Effector memory CD8-positive, alpha-beta T cell (primary cell): ENCODE results near the gene KL.

Experiments used
- ATAC-seq: fragments of 150-1000 bp; cut with Tn5 transposase; replicated peaks from 2 replicates; pipeline ENCODE4 v1.10.0; 2021; ENCODE audit warnings: mild to moderate bottlenecking, moderate library complexity
- DNase-seq, 3 experiments: peaks; one replicate each; pipeline ENCODE4 v3.0.0; 2021
- H3K27ac Mint-ChIP-seq, 2 donors: one replicate each; pipeline ENCODE4 v1.8.0; 2022; ENCODE audit warnings: mild to moderate bottlenecking in 2 of 2, mixed read lengths in 2 of 2, moderate library complexity in 2 of 2
- H3K27me3 Mint-ChIP-seq, 2 donors: one replicate each; pipeline ENCODE4 v1.8.0; 2022; ENCODE audit warnings: mixed read lengths in 2 of 2
- H3K36me3 Mint-ChIP-seq: one replicate; pipeline ENCODE4 v1.8.0; 2022; ENCODE audit warnings: mild to moderate bottlenecking, moderate library complexity, mixed read lengths; ENCODE audit not compliant: insufficient read depth
- H3K4me1 Mint-ChIP-seq, 2 donors: one replicate each; pipeline ENCODE4 v1.8.0; 2022; ENCODE audit warnings: low read depth in 2 of 2, mixed read lengths in 2 of 2
- H3K4me3 Mint-ChIP-seq, 2 donors: one replicate each; pipeline ENCODE4 v1.8.0; 2022; ENCODE audit warnings: mild to moderate bottlenecking in 2 of 2, mixed read lengths in 2 of 2, moderate library complexity in 2 of 2
- H3K9me3 Mint-ChIP-seq, 2 donors: one replicate each; pipeline ENCODE4 v1.8.0; 2022; ENCODE audit warnings: mixed read lengths in 2 of 2

The KL gene

DNA sequence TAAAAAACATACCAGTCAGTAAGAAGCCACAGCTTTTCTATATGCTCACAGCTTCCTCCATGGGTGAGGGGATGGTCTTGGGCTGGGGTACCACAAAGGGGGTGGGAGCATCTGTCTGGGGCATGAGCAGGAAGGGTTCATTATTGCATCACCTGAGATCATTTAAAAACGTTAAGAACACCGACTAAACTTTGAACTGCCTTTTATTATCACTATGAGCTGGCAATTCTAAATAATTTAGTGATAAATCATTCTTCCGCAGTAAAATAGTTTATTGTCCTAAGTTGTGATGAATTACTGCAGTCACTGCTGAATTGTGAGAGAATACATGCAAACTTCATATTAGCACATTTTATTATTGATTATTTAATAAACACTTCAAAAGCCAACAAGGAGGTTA is 71.6 kb downstream of the KL start:
- peaks cover 12 to 38% of the 10 kb centered on the region in 2 donors for H3K27me3 Mint-ChIP-seq

DNA sequence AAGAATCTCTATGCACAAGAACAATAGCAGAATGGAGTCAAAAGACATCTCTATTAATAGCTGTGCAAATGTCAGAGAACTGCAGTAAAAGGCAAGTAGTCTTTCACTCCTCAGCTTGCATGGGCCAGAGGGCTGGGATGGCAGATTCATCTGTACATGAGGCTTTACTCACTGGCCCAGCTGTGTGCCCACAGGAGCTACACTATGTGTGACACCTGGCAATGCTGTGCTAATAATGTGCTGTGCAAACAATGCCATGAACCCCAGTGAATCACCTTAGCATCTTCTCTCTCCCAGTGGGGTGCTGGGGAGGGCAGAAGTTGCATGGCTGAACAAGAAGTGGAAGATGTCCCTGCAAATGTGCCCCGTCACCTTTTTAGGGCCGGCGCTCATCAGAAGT is 73.1 kb downstream of the KL start:
- Mint-ChIP-seq H3K4me3 (no peak overlapping the region), H3K36me3 (no peaks in the 10 kb centered on the region), H3K4me1 (no peaks in the 10 kb centered on the region), H3K9me3 (no peaks in the 10 kb centered on the region), H3K27me3 (peaks cover 12 to 49% of the 10 kb centered on the region in 2 donors), H3K27ac (no peak overlapping the region)
- ATAC-seq, result no peak
- DNase-seq, result no peak

More for the DNA sequence above, 71.6 kb downstream of the KL start:
- no peak overlapping the region for H3K4me3 Mint-ChIP-seq
- no peaks in the 10 kb centered on the region for H3K36me3 Mint-ChIP-seq
- no peak for DNase-seq
- H3K4me1 Mint-ChIP-seq, result no peaks in the 10 kb centered on the region
- ATAC-seq, result no peak
- no peaks in the 10 kb centered on the region for H3K9me3 Mint-ChIP-seq
- no peak overlapping the region for H3K27ac Mint-ChIP-seq

DNA sequence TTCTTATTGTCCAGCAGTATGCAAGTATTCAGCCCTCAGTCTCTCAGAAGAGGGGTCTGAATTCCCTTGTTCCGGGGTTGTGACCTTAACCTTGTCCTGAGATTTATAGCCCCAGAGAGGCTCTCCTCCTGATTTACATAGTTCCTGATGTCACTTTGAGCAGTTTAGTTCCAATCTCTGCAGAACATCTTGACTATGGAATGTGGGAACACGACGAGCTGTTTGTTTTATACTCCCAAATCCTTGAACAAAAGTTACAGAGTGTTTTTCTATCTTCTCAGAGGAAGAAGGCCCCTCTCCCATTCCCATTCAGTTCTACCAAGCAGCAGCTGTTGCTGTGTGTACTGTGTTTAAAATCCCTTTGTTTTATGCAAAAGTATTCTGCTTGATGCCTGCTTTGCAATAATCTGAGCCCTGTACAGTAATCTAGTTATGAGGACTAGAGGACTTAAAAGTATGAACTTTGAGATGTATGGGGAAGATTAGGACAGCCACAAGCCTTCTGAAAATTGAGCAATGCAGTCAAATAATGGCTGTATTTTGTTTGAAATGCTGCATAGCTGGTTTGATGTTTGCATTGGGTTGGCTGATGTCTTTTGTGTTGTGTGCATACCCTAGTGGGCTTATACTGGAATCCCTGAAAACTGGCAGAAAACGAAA is 74.7 kb downstream of the KL start:
- ATAC-seq (no peak), DNase-seq (no peak)
- Mint-ChIP-seq H3K9me3 (no peaks in the 10 kb centered on the region), H3K27ac (no peak overlapping the region), H3K4me1 (no peaks in the 10 kb centered on the region), H3K4me3 (no peak overlapping the region), H3K27me3 (peaks cover 12 to 51% of the 10 kb centered on the region in 2 donors), H3K36me3 (peaks cover 5% of the 10 kb centered on the region)

DNA sequence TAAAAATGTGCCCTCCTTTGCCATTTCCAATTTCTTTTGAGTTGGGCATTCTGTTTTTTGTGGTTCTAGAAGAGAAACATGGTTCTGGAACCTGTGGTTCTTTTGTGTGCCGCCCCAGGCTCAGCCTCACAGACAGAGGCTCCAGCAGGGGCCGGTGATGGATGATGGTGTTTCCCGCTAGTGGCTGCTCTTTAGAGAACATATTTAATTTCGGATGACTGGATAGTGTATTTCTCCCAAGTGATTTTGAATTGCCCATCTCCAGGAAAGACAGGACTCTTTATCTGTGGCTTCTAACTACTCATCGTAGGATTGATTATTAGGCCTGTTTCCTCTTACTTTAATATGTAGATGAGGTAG is 75.2 kb downstream of the KL start:
- ATAC-seq (no peak), DNase-seq (no peak)
- peaks cover 5% of the 10 kb centered on the region for H3K36me3 Mint-ChIP-seq
- H3K9me3 Mint-ChIP-seq, result no peaks in the 10 kb centered on the region
- no peaks in the 10 kb centered on the region for H3K4me1 Mint-ChIP-seq
- H3K27me3 Mint-ChIP-seq, result peaks cover 12 to 46% of the 10 kb centered on the region in 2 donors
- no peak overlapping the region for H3K27ac Mint-ChIP-seq
- H3K4me3 Mint-ChIP-seq, result no peak overlapping the region

DNA sequence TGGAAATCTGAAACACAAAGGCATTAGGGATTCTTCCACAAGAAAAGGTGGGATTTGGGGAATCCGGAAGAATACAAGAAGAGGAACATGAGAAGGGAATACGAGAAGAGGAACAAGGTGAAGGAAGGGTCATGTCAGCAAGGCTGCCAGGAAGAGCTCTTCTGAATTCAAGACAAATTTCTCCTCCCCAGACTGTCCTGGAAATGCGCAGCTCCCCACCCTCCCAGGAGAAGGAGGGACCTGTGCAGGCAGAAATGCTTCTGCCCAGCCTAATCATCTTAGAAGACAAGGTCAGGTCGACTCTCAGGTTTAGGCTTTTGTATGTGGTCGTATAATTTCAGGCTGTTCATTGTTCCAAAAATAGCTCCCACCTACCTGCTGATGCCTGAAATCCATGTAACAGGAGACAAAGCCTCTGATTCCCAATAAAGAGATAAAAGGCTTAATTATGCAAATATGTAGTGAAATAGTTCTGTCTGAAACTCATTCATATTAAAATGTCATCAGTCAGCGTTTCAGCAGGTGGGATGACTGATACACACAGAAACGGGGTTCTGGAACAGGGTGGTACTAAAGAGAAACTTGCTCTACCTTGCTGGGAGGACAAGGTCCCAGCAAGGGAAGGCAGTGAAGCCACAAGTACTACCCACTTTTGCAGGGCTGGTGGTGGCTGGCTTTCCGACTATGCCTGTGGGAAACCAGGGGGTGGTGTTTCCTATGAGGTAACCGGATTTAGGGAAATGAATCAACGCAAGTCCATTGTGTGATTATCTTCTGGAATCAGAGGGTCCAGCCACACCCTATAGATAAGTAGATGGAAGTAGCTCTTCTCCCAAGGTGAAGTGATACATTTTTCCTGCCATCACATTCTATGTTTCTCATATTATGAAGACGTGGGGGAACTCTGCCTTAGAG is 76.1 kb downstream of the KL start:
- no peaks in the 10 kb centered on the region for H3K9me3 Mint-ChIP-seq
- H3K4me1 Mint-ChIP-seq, result no peaks in the 10 kb centered on the region
- H3K27ac Mint-ChIP-seq, result no peak overlapping the region

DNA sequence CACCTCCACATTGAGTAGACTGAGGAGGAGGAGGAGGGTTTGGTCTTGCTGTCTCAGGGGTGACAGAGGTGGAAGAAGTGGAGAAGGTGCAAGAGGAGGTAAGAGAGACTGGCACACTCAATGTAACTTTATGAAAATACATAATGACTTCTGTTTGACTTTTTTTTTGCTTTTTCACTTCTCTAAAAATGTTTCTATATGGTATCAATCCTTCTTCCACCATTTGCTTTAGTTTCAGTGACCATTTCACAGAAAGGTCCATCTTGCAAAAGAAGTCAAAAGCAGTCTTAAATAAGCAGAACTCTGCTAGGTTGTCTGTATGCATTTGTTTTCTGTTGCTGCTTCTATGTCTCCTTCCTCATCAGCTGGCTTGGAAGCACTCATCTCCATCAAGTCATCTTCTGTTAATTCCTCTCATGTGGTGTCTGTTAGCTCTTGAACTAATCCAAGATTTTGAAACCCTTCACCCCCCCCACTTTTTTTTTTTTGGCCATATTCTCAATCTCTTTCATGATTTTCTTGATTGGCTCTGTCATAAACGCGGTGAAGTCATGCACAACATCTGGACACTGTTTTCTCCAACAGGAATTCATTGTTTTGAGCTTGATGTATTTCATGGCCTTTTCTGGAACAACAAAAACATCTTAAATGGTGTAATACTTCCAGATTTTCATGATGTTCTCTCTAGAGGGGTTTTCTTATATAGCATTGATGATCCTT is 80.8 kb downstream of the KL start:
- H3K4me1 Mint-ChIP-seq, result no peaks in the 10 kb centered on the region
- peaks cover 12 to 36% of the 10 kb centered on the region in 2 donors for H3K27me3 Mint-ChIP-seq
- ATAC-seq (no peak), DNase-seq (no peak)
- peaks cover 5% of the 10 kb centered on the region for H3K36me3 Mint-ChIP-seq
- peaks cover 0 to 2% of the 10 kb centered on the region in 2 donors for H3K9me3 Mint-ChIP-seq
- no peak overlapping the region for H3K4me3 Mint-ChIP-seq
- H3K27ac Mint-ChIP-seq, result no peak overlapping the region

More for the DNA sequence above, 76.1 kb downstream of the KL start:
- no peak for ATAC-seq
- Mint-ChIP-seq H3K36me3 (peaks cover 5% of the 10 kb centered on the region), H3K27me3 (peaks cover 12 to 36% of the 10 kb centered on the region in 2 donors), H3K4me3 (no peak overlapping the region)
- DNase-seq, result no peak

DNA sequence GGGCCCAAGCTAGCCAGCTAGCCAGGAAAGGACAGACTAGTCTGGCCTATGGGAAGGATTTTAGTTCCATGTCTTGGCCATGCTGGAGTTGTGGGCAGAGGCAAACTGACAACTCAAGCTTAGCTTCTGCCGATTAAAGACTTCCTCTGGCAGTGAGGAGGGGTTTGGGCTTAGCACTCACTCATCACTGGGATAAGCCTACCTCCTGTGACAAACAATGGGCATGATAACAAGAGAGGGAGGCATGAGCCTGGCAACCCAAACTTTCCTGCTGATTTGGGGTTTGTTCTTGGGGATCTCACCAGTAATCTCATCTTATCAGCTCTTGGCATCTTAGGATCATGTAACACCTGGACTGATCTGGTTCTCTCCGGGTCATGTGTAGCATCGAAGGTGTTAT is 83.6 kb downstream of the KL start:
- Mint-ChIP-seq H3K27ac (no peak overlapping the region), H3K4me3 (no peak overlapping the region), H3K27me3 (peaks cover 9 to 14% of the 10 kb centered on the region in 2 donors), H3K9me3 (peaks cover 0 to 2% of the 10 kb centered on the region in 2 donors), H3K36me3 (peaks cover 1% of the 10 kb centered on the region), H3K4me1 (no peaks in the 10 kb centered on the region)
- no peak for ATAC-seq
- DNase-seq, result no peak

DNA sequence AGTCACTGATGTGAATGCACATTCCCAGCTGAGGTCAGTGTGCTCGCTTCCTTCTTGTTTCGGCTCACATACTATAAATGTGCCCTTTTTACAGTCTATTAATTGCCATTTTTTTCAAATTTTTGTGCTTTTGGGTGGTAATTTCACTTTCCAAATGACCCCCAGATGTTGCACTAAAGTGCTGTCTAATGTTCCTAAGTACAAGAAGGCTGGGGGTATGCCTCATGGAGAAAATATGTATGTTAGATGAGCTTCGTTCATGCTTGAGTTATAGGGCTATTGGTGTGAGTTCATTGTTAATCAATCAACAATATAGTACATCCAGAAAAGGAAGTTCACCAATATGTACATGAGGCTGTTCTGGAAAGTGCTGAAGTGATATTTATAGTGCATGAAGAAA is 84.7 kb downstream of the KL start:
- Mint-ChIP-seq H3K9me3 (peaks cover 0 to 2% of the 10 kb centered on the region in 2 donors), H3K27me3 (peaks cover 15 to 16% of the 10 kb centered on the region in 2 donors), H3K27ac (no peak overlapping the region), H3K36me3 (no peaks in the 10 kb centered on the region), H3K4me1 (no peaks in the 10 kb centered on the region), H3K4me3 (no peak overlapping the region)
- ATAC-seq, result no peak
- no peak for DNase-seq

DNA sequence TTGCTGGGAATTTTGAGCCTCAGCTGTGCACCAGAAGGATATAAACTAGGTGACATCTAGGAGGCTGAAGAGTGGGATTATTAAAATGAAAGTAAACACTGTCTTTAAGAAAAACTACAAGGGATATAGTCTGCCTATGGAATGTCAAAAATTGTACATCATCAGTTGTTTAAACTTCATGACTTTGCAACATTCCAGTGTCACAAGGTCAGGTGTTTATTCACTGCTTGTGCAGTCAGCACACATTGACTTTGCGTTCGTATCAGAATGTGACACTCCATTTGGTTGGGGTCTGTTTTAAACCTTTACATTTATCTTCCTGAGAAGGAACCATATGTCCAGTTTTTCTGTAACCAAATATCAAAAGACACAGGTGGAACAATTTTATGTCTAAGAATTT is 85.6 kb downstream of the KL start:
- ATAC-seq (no peak), DNase-seq (no peak)
- peaks cover 22 to 25% of the 10 kb centered on the region in 2 donors for H3K27me3 Mint-ChIP-seq
- H3K9me3 Mint-ChIP-seq, result peaks cover 0 to 2% of the 10 kb centered on the region in 2 donors
- H3K36me3 Mint-ChIP-seq, result no peaks in the 10 kb centered on the region
- H3K4me1 Mint-ChIP-seq, result no peaks in the 10 kb centered on the region
- no peak overlapping the region for H3K4me3 Mint-ChIP-seq
- H3K27ac Mint-ChIP-seq, result no peak overlapping the region

DNA sequence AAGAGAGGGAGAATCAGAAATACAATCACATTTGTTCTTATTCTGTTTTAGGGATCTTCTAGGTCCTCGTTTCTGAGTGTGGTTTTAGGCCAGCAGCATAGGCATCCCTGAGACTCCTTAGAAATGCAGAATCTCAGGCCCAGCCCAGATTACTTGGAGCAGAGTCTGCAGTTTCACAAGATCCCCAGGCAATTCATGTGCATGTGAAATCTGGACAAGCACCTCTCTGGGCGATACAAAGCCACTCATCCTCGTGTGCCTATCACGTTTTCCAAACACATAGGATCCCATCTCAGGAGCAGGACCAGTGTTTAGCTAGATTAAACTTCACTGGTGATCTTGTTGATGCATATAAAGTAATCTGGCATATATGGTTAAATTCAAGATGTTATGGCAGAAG is 87.2 kb downstream of the KL start:
- peaks cover 0 to 2% of the 10 kb centered on the region in 2 donors for H3K9me3 Mint-ChIP-seq
- DNase-seq (no peak), ATAC-seq (no peak)
- no peaks in the 10 kb centered on the region for H3K36me3 Mint-ChIP-seq
- H3K27ac Mint-ChIP-seq, result no peak overlapping the region
- H3K4me1 Mint-ChIP-seq, result no peaks in the 10 kb centered on the region
- no peak overlapping the region for H3K4me3 Mint-ChIP-seq
- peaks cover 29 to 41% of the 10 kb centered on the region in 2 donors for H3K27me3 Mint-ChIP-seq

DNA sequence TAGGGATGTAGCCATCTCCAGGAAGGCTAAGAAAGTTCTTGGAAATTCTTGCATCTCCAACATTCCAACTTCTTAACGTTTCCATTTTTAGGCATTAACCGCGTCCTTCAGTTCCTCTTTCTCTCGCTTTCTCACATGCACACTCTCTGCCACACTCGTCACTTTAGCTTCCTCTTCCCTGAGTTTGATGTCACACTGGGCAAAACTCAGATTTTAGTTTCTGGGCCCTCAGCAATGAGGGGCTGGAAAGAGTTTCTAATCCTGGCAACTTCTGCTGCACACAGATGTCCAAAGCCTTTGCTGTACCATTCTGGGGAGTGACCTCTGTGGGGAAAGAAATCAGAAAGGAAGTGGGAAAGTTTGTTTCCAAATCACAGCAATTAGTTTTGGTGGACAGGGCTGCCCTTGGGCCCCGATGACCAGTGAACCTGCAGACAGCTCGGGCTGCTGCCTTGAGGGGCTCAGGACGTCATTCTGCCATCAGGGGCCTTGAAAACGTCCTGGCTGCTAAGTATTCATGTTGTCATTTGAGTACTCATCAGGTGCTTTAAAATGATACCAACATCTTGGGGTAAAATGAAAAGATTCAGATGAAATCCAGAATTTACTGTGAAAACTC is 89.3 kb downstream of the KL start:
- Mint-ChIP-seq H3K27me3 (peaks cover 25 to 36% of the 10 kb centered on the region in 2 donors), H3K36me3 (no peaks in the 10 kb centered on the region), H3K4me3 (no peak overlapping the region), H3K9me3 (no peaks in the 10 kb centered on the region), H3K27ac (no peak overlapping the region), H3K4me1 (no peaks in the 10 kb centered on the region)
- no peak for DNase-seq
- ATAC-seq, result no peak

DNA sequence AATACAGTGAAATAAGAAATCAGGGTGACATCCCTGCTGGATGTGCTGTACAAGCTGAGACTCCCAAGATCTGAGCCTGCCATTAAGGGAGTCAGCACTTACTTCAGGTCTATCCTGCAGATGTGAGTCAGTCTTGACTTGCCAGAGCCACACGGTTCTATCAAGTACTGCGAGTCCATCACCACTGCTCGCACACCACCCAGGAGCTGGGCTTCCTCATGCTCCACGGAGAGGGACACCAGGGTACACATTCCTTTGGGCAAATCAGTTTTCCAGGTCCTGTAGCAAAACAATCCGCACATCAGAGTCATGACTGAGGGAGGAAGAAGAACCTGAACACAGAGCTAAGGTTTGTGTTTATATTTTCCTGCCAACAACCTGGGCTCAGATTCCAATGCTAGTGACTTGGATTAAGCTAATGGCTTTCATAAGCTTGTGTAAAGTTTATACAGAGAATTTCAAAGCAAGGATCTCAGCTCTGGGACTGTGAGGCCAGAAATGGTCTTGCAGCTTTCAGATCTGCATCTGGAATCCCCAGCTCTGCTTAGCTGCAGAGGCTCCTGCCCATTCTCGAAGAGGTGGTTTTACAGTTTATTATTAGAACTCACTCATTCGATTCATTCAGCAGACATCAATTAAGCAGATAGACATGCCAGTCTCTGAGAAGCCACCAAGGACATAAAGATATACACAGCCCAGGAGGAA is 90.6 kb downstream of the KL start:
- no peak for ATAC-seq

DNA sequence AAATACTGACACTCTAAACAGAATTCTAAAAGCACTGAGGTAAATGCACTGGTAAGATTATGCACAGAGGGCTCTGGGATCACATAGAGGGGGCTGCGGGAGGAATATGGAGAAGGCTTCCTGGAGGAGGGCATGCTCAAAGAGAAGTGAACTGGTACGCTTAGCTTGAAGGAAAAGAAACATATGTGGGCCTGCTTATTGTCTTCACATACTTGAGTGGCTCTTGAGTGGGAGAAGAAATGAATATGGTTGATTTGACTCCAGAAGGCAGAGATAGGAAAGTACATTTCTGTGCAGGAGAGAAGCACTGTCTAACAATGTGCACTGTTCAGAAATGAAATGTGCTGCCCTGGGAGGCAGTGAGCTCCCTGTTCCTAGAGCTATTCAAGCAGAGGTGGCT is 91.1 kb downstream of the KL start:
- Mint-ChIP-seq H3K4me3 (no peak overlapping the region), H3K9me3 (no peaks in the 10 kb centered on the region), H3K27ac (no peak overlapping the region), H3K4me1 (no peaks in the 10 kb centered on the region), H3K36me3 (no peaks in the 10 kb centered on the region), H3K27me3 (peaks cover 22 to 30% of the 10 kb centered on the region in 2 donors)
- no peak for ATAC-seq
- DNase-seq, result no peak

More for the DNA sequence above, 90.6 kb downstream of the KL start:
- DNase-seq, result no peak
- Mint-ChIP-seq H3K4me1 (no peaks in the 10 kb centered on the region), H3K4me3 (no peak overlapping the region), H3K27ac (no peak overlapping the region), H3K36me3 (no peaks in the 10 kb centered on the region), H3K27me3 (peaks cover 22 to 30% of the 10 kb centered on the region in 2 donors), H3K9me3 (no peaks in the 10 kb centered on the region)
